Measurements from ENCODE around the gene ST7. TPM values are rescaled to one million over a fixed set of nuclear protein-coding genes. Genes with fewer than 3 reads are reported as not detected.

Gene ST7
- total and polyA plus RNA-seq, 2 of the 13 experiments (the other 11 are each of a cell fraction or from before 2014, with no cell fraction given) = 17.3 to 23.5 TPM

- TF ChIP-seq, protein P1, sequence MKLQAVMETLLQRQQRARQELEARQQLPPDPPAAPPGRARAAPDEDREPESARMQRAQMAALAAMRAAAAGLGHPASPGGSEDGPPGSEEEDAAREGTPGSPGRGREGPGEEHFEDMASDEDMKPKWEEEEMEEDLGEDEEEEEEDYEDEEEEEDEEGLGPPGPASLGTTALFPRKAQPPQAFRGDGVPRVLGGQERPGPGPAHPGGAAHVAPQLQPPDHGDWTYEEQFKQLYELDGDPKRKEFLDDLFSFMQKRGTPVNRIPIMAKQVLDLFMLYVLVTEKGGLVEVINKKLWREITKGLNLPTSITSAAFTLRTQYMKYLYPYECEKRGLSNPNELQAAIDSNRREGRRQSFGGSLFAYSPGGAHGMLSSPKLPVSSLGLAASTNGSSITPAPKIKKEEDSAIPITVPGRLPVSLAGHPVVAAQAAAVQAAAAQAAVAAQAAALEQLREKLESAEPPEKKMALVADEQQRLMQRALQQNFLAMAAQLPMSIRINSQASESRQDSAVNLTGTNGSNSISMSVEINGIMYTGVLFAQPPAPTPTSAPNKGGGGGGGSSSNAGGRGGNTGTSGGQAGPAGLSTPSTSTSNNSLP (IDR thresholded peaks at IDR 0.05; ENCODE audit: low read depth, low read length) = no peak
- TF ChIP-seq ZFP37 (CRISPR knock-in tag; IDR thresholded peaks at IDR 0.05; ENCODE audit: borderline replicate concordance) (no peak), ZBTB33 (CRISPR knock-in tag; IDR thresholded peaks at IDR 0.05) (0 out of 2 replicates have a peak, but pooled peaks have one; percentile 14), SMAD1 (CRISPR knock-in tag; IDR thresholded peaks at IDR 0.05; ENCODE audit: borderline replicate concordance, low read depth) (no peak), FOXA1 (IDR thresholded peaks at IDR 0.05) (no peak), FOXA1 (CRISPR knock-in tag; IDR thresholded peaks at IDR 0.05) (no peak), RFX1 (IDR thresholded peaks at IDR 0.05) (no peak), NR2F1 (CRISPR knock-in tag; IDR thresholded peaks at IDR 0.05) (no peak), SMC3 (IDR thresholded peaks at IDR 0.05; ENCODE audit: low read length) (peak; percentile 40; the same call in 1 of the 2 replicates), SETDB1 (CRISPR knock-in tag; IDR thresholded peaks at IDR 0.05; ENCODE audit: borderline replicate concordance) (no peak), CENPX (CRISPR knock-in tag; IDR thresholded peaks at IDR 0.05) (no peak), RAD21 (CRISPR knock-in tag; IDR thresholded peaks at IDR 0.05) (0 out of 2 replicates have a peak, but pooled peaks have one; percentile 15), CSRNP2 (CRISPR knock-in tag; conservative IDR thresholded peaks at IDR 0.05; ENCODE audit: low read depth) (no peak)
- TF ChIP-seq, protein P2, sequence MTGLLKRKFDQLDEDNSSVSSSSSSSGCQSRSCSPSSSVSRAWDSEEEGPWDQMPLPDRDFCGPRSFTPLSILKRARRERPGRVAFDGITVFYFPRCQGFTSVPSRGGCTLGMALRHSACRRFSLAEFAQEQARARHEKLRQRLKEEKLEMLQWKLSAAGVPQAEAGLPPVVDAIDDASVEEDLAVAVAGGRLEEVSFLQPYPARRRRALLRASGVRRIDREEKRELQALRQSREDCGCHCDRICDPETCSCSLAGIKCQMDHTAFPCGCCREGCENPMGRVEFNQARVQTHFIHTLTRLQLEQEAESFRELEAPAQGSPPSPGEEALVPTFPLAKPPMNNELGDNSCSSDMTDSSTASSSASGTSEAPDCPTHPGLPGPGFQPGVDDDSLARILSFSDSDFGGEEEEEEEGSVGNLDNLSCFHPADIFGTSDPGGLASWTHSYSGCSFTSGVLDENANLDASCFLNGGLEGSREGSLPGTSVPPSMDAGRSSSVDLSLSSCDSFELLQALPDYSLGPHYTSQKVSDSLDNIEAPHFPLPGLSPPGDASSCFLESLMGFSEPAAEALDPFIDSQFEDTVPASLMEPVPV (CRISPR knock-in tag; IDR thresholded peaks at IDR 0.05) = no peak
Observed at GRCh38 chr7:117212969-117213877, 259.9 kb downstream of the ST7 start (continued).
